Fibroblast of upper back skin (primary cell): ENCODE results near the gene MOBP.
"Not testable (repeated sequence)": the region's sequence is repeated elsewhere in the genome, so short reads cannot be mapped to it uniquely, and the experiment has no call there.

Source experiments
- DNase-seq: peaks from one replicate; pipeline ENCODE4 v3.0.0-alpha.2; 2013

The MOBP gene

GRCh38 chr3:39453134-39453533 lies 14.3 kb upstream of the MOBP start:
- DNase-seq, result no peak

- not testable (repeated sequence) for DNase-seq
Observed at GRCh38 chr3:39453872-39454271, 13.6 kb upstream of the MOBP start.

- DNase-seq, result no peak
Observed at GRCh38 chr3:39454591-39455217, 12.8 kb upstream of the MOBP start.

GRCh38 chr3:39456159-39456558 lies 11.3 kb upstream of the MOBP start:
- no peak for DNase-seq

- DNase-seq, result no peak
Observed at GRCh38 chr3:39457361-39457760, 10.1 kb upstream of the MOBP start.

GRCh38 chr3:39458579-39458978 lies 8.9 kb upstream of the MOBP start:
- not testable (repeated sequence) for DNase-seq

- DNase-seq, result no peak
Observed at GRCh38 chr3:39460677-39461076, 6.8 kb upstream of the MOBP start.

- DNase-seq, result no peak
Observed at GRCh38 chr3:39463269-39463668, 4.2 kb upstream of the MOBP start.

GRCh38 chr3:39466988-39467387 lies 492 bp upstream of the MOBP start:
- DNase-seq, result no peak

- no peak for DNase-seq
Observed at GRCh38 chr3:39468108-39468436, 592 bp downstream of the MOBP start.

GRCh38 chr3:39469258-39469657 lies 1.8 kb downstream of the MOBP start:
- DNase-seq, result no peak

GRCh38 chr3:39469945-39470344 lies 2.5 kb downstream of the MOBP start:
- DNase-seq, result no peak

GRCh38 chr3:39471652-39472051 lies 4.2 kb downstream of the MOBP start:
- DNase-seq, result no peak

GRCh38 chr3:39473452-39474125 lies 6.1 kb downstream of the MOBP start:
- DNase-seq, result no peak

- DNase-seq, result no peak
Observed at GRCh38 chr3:39474126-39474515, 6.6 kb downstream of the MOBP start.

- no peak for DNase-seq
Observed at GRCh38 chr3:39476783-39477182, 9.3 kb downstream of the MOBP start.

- DNase-seq, result no peak
Observed at GRCh38 chr3:39478226-39478625, 10.7 kb downstream of the MOBP start.

GRCh38 chr3:39479701-39480414 lies 12.4 kb downstream of the MOBP start:
- no peak for DNase-seq

- no peak for DNase-seq
Observed at GRCh38 chr3:39485547-39485946, 18.1 kb downstream of the MOBP start.

- no peak for DNase-seq
Observed at GRCh38 chr3:39491014-39491413, 23.5 kb downstream of the MOBP start.

GRCh38 chr3:39491733-39492350 lies 24.4 kb downstream of the MOBP start:
- no peak for DNase-seq

- DNase-seq, result no peak
Observed at GRCh38 chr3:39494781-39495180, 27.3 kb downstream of the MOBP start.

- DNase-seq, result no peak
Observed at GRCh38 chr3:39497753-39498152, 30.3 kb downstream of the MOBP start.
